OCI-M2 (cell line): Measurements from ENCODE around the gene DLG5.

Source experiments
- DNase-seq: peaks from one replicate; lab custom pipeline; 2025; ENCODE audit not compliant: unreplicated experiment; lab: John Stamatoyannopoulos, UW

The DLG5 gene, protein sequence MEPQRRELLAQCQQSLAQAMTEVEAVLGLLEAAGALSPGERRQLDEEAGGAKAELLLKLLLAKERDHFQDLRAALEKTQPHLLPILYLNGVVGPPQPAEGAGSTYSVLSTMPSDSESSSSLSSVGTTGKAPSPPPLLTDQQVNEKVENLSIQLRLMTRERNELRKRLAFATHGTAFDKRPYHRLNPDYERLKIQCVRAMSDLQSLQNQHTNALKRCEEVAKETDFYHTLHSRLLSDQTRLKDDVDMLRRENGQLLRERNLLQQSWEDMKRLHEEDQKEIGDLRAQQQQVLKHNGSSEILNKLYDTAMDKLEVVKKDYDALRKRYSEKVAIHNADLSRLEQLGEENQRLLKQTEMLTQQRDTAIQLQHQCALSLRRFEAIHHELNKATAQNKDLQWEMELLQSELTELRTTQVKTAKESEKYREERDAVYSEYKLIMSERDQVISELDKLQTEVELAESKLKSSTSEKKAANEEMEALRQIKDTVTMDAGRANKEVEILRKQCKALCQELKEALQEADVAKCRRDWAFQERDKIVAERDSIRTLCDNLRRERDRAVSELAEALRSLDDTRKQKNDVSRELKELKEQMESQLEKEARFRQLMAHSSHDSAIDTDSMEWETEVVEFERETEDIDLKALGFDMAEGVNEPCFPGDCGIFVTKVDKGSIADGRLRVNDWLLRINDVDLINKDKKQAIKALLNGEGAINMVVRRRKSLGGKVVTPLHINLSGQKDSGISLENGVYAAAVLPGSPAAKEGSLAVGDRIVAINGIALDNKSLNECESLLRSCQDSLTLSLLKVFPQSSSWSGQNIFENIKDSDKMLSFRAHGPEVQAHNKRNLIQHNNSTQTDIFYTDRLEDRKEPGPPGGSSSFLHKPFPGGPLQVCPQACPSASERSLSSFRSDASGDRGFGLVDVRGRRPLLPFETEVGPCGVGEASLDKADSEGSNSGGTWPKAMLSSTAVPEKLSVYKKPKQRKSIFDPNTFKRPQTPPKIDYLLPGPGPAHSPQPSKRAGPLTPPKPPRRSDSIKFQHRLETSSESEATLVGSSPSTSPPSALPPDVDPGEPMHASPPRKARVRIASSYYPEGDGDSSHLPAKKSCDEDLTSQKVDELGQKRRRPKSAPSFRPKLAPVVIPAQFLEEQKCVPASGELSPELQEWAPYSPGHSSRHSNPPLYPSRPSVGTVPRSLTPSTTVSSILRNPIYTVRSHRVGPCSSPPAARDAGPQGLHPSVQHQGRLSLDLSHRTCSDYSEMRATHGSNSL (N-terminal part only)

GRCh38 chr10:77926566-77927401, at the start of gene DLG5:
Gene DLG5, minus strand, starts transcription at chr10:77926755. Its CDS starts 235 bp downstream, at chr10:77926520.
- DNase-seq, result no peak

DNA sequence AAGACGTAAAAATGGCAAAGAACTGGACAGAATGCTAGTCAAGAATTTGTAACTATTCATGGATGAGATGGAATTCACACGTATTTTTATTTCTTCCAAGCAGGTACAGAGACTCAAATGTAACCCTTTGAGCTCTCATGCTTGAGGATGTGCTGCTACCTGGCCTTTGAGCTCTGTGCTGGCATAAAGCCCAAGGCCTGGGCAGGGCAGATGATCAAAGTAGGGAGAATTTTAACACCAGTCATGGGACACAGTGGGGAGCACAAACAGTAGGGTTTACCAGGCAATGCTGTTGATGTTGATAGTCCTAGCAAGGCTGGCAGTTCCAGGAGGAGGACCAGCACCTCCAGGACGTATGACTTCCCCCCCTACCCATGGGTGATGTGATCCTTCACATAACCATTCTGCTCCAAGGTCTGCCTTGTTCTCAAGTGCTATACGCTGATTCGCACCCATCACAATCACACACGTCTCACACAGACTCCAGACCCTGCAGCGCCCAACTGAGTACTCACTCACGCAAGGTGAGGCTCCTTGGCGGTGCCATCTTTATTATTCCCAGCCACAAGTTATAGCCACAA, 48.6 kb upstream of the DLG5 start:
- no peak for DNase-seq

GRCh38 chr10:77974396-77975074, 48.0 kb upstream of the DLG5 start:
- no peak for DNase-seq

GRCh38 chr10:77973276-77973675, 46.7 kb upstream of the DLG5 start:
- no peak for DNase-seq

DNA sequence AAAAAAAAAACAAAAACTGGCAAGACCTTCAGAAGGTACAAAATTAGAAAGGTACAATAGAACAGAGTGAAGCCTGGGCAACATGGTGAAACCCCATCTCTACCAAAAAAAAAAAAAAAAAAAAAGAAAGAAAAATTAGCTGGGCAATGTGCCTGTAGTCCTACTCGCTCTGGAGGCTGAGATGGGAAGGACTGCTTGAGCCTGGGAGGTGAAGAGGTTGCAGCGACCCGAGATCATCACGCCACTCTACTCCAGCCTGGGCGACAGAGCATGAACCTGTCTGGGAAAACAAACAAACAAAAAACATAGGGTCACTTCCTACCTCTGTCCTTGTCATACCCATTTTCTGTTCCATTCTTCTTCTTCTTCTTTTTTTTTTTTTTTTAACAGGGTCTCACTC, 45.6 kb upstream of the DLG5 start:
- DNase-seq, result no peak

- DNase-seq, result no peak
Measured at GRCh38 chr10:77971804-77972144, 45.2 kb upstream of the DLG5 start.

GRCh38 chr10:77970869-77971803, 44.6 kb upstream of the DLG5 start:
- DNase-seq, result no peak

- no peak for DNase-seq
Measured at GRCh38 chr10:77969114-77969513, 42.6 kb upstream of the DLG5 start.

DNA sequence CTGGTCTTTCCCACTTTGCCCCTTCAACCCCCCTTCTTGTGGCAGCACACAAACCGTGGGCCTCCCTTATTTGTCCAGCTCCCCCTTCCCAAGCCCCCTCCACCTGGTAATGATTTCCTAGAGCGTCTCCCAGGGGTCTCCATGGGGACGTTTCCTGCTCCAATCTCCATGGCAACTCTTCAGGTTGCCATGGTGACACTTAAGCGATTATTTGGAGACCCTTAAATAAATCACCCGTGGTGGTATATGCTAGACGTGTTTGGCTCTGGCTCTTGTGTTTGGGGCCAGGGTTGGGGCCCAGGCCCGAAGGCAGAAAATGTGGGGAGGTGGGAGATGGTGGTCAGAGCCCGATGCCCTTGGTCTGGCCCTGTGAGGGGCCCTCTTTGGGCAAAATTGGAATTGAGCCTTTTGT, 41.1 kb upstream of the DLG5 start:
- DNase-seq, result no peak

GRCh38 chr10:77965294-77965693, 38.7 kb upstream of the DLG5 start:
- no peak for DNase-seq

- DNase-seq, result no peak
Measured at GRCh38 chr10:77964811-77965210, 38.3 kb upstream of the DLG5 start.

GRCh38 chr10:77963901-77964300, 37.3 kb upstream of the DLG5 start:
- DNase-seq, result no peak

GRCh38 chr10:77962350-77963146, 36.0 kb upstream of the DLG5 start:
- no peak for DNase-seq

GRCh38 chr10:77961668-77962067, 35.1 kb upstream of the DLG5 start:
- DNase-seq, result no peak

DNA sequence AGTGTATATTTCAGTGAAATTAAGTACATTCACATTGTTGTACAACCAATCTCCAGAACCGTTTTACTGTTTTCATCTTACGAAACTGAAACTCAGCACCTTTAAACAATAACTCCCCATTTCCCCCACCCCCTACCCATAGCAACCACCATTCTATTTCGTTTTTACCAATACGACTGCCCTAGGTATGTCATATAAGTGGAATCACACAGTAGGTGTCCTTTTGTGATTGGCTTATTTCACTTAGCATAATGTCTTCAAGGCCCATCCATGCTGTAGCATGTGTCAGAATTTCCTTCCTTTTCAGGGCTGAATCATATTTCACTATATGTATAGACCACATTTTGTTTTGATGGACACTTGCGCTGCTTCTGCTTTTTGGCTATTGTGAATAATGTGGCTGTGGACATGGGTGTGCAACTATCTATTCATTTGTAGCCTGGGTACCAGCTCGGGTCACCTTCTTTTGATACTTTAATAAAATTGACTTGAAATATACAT, 34.3 kb upstream of the DLG5 start:
- DNase-seq, result no peak

- DNase-seq, result no peak
Measured at GRCh38 chr10:77959887-77960455, 33.4 kb upstream of the DLG5 start.

DNA sequence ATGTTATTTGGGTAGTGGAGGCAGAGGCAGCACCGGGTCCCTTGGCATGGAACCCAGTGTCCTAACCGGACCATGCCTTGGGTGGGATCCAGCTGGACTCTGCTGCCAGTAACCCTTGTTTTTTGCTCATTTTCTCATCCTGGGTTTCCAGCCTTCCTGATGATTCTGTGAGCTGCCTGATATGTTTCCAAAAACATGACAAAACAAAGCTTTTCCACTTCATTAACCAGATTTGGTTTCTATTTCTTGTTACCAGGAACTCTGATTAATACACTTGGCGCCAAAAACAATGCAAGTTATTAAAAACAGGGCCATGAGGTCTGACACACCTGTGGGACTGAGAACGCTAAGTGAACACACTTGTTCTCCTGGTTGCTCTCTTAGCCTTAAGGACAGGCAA, 32.8 kb upstream of the DLG5 start:
- DNase-seq, result no peak
